Measurements from ENCODE around the gene CBL.

CBL gene

GRCh38 chr11:119297938-119298337 lies 91.8 kb downstream of the CBL start:
- Histone ChIP-seq H3K9me2 (replicated peaks; ENCODE audit: low read depth, low read length) (no peaks in the 10 kb centered on the region), H3K4me3 (ENCODE audit: low read length, poor library complexity, severe bottlenecking) (no peak overlapping the region), H3K9me3 (ENCODE audit: insufficient read depth, low read depth, low read length) (no peaks in the 10 kb centered on the region), H3K79me2 (ENCODE audit: insufficient read depth, low read length) (no peaks in the 10 kb centered on the region), H3K36me3 (ENCODE audit: insufficient read depth, low read length) (peaks cover 83% of the 10 kb centered on the region), H3F3A (ENCODE audit: low read depth) (no peaks in the 10 kb centered on the region), H2AFZ (ENCODE audit: low read length) (no peak overlapping the region), H3K27me3 (ENCODE audit: insufficient read depth, low read length, poor library complexity, severe bottlenecking) (no peaks in the 10 kb centered on the region), H3K9ac (ENCODE audit: low read depth, low read length, poor library complexity, severe bottlenecking) (no peak overlapping the region), H3K4me1 (ENCODE audit: insufficient read depth, low read length, poor library complexity, severe bottlenecking) (no peaks in the 10 kb centered on the region), H4K20me1 (ENCODE audit: insufficient read depth, low read length, poor library complexity, severe bottlenecking) (no peaks in the 10 kb centered on the region), H3K4me2 (ENCODE audit: low read depth, low read length, poor library complexity, severe bottlenecking) (no peak overlapping the region)
- TF ChIP-seq, protein P1, sequence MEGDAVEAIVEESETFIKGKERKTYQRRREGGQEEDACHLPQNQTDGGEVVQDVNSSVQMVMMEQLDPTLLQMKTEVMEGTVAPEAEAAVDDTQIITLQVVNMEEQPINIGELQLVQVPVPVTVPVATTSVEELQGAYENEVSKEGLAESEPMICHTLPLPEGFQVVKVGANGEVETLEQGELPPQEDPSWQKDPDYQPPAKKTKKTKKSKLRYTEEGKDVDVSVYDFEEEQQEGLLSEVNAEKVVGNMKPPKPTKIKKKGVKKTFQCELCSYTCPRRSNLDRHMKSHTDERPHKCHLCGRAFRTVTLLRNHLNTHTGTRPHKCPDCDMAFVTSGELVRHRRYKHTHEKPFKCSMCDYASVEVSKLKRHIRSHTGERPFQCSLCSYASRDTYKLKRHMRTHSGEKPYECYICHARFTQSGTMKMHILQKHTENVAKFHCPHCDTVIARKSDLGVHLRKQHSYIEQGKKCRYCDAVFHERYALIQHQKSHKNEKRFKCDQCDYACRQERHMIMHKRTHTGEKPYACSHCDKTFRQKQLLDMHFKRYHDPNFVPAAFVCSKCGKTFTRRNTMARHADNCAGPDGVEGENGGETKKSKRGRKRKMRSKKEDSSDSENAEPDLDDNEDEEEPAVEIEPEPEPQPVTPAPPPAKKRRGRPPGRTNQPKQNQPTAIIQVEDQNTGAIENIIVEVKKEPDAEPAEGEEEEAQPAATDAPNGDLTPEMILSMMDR (conservative IDR thresholded peaks at IDR 0.05; ENCODE audit: low read length), result no peak
- TF ChIP-seq EZH2phosphoT487 (IDR thresholded peaks at IDR 0.05; ENCODE audit: borderline replicate concordance), result no peak

DNA sequence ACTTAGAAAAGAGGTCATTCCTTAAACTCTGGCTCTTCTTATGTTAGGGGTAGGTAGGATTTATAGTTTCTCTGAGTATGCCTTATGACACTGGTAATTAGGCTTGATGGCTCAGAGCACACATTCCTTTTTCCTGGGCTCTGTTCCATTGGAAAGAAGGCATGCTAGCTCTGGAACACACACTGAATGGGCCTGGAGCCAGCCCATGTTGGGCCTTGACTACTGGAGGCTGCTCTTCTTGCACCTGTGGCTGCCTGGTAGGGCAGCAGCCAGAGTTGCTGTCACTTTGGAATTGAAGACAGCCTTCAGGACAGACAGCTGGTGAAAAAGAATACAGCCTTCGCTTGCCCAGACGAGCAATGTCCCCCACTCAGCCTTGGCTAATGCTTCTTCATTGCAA lies 92.6 kb downstream of the CBL start:
- Histone ChIP-seq H2AFZ (ENCODE audit: low read length) (no peak overlapping the region), H3K27me3 (ENCODE audit: insufficient read depth, low read length, poor library complexity, severe bottlenecking) (no peaks in the 10 kb centered on the region), H3K9me2 (replicated peaks; ENCODE audit: low read depth, low read length) (no peaks in the 10 kb centered on the region), H3K79me2 (ENCODE audit: insufficient read depth, low read length) (no peaks in the 10 kb centered on the region), H4K20me1 (ENCODE audit: insufficient read depth, low read length, poor library complexity, severe bottlenecking) (no peaks in the 10 kb centered on the region), H3K36me3 (ENCODE audit: insufficient read depth, low read length) (peaks cover 87% of the 10 kb centered on the region), H3K4me1 (ENCODE audit: insufficient read depth, low read length, poor library complexity, severe bottlenecking) (no peaks in the 10 kb centered on the region), H3K9me3 (ENCODE audit: insufficient read depth, low read depth, low read length) (no peaks in the 10 kb centered on the region), H3F3A (ENCODE audit: low read depth) (no peaks in the 10 kb centered on the region), H3K4me3 (ENCODE audit: low read length, poor library complexity, severe bottlenecking) (no peak overlapping the region), H3K4me2 (ENCODE audit: low read depth, low read length, poor library complexity, severe bottlenecking) (no peak overlapping the region), H3K9ac (ENCODE audit: low read depth, low read length, poor library complexity, severe bottlenecking) (no peak overlapping the region)
- TF ChIP-seq EZH2phosphoT487 (IDR thresholded peaks at IDR 0.05; ENCODE audit: borderline replicate concordance), result no peak
- TF ChIP-seq, protein P1 (conservative IDR thresholded peaks at IDR 0.05; ENCODE audit: low read length), result no peak

DNA sequence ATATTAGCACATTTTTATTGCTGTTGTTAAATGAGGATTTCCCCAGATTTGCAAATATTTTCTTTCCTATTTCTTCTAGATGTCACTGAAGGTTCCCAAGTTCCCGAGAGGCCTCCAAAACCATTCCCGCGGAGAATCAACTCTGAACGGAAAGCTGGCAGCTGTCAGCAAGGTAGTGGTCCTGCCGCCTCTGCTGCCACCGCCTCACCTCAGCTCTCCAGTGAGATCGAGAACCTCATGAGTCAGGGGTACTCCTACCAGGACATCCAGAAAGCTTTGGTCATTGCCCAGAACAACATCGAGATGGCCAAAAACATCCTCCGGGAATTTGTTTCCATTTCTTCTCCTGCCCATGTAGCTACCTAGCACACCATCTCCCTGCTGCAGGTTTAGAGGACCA lies 93.3 kb downstream of the CBL start:
- Histone ChIP-seq H3K4me1 (ENCODE audit: insufficient read depth, low read length, poor library complexity, severe bottlenecking) (no peaks in the 10 kb centered on the region), H3K36me3 (ENCODE audit: insufficient read depth, low read length) (peaks cover 92% of the 10 kb centered on the region), H3K4me3 (ENCODE audit: low read length, poor library complexity, severe bottlenecking) (no peak overlapping the region), H3K9me3 (ENCODE audit: insufficient read depth, low read depth, low read length) (no peaks in the 10 kb centered on the region), H2AFZ (ENCODE audit: low read length) (no peak overlapping the region), H3K9me2 (replicated peaks; ENCODE audit: low read depth, low read length) (no peaks in the 10 kb centered on the region), H3F3A (ENCODE audit: low read depth) (no peaks in the 10 kb centered on the region), H3K9ac (ENCODE audit: low read depth, low read length, poor library complexity, severe bottlenecking) (no peak overlapping the region), H4K20me1 (ENCODE audit: insufficient read depth, low read length, poor library complexity, severe bottlenecking) (no peaks in the 10 kb centered on the region), H3K27me3 (ENCODE audit: insufficient read depth, low read length, poor library complexity, severe bottlenecking) (no peaks in the 10 kb centered on the region), H3K79me2 (ENCODE audit: insufficient read depth, low read length) (no peaks in the 10 kb centered on the region), H3K4me2 (ENCODE audit: low read depth, low read length, poor library complexity, severe bottlenecking) (no peak overlapping the region)
- TF ChIP-seq, protein P1 (conservative IDR thresholded peaks at IDR 0.05; ENCODE audit: low read length), result no peak
- no peak for TF ChIP-seq EZH2phosphoT487 (IDR thresholded peaks at IDR 0.05; ENCODE audit: borderline replicate concordance)
